K562 (cell line): ENCODE data around the gene NOTCH3.

Experiments used
- EP300 ChIP-seq: IDR thresholded peaks from 2 replicates; pipeline ENCODE4 v1.6.1; 2012; ENCODE audit warnings: low read length, improper control_type of control experiment
- FOXM1 ChIP-seq, 2 experiments: fragments of 450-650 bp in 1 of 2; sonication (generic) in 1 of 2; formaldehyde crosslinking in 1 of 2; IDR thresholded peaks; 2 replicates each; pipeline versions ENCODE4 v1.6.1 to v1.9.0; 2017 to 2022; ENCODE audit warnings: low read depth in 2 of 2, mild to moderate bottlenecking in 2 of 2, missing genetic modification reagents in 1 of 2, moderate library complexity in 1 of 2
- POLR2AphosphoS5 ChIP-seq: IDR thresholded peaks from 2 replicates; pipeline ENCODE4 v1.6.1; 2011; ENCODE audit warnings: mild to moderate bottlenecking, low read depth, low read length, moderate library complexity; ENCODE audit not compliant: control insufficient read depth, insufficient read depth
- POU5F1 ChIP-seq: fragments of 150-350 bp; IDR thresholded peaks from 2 replicates; pipeline ENCODE4 v1.6.1; 2014; ENCODE audit warnings: borderline replicate concordance, low read length, low read depth, mild to moderate bottlenecking; ENCODE audit not compliant: partially characterized antibody
- RBBP5 ChIP-seq: fragments of 200-600 bp; sonication (generic); IDR thresholded peaks from 2 replicates; pipeline ENCODE4 v1.6.1; 2012; ENCODE audit warnings: borderline replicate concordance, mild to moderate bottlenecking, low read length, control low read depth, inconsistent platforms; ENCODE audit not compliant: insufficient read depth, poor library complexity, severe bottlenecking
- RNF2 ChIP-seq: sonication (generic); IDR thresholded peaks from 2 replicates; pipeline ENCODE4 v1.6.1; 2016
- ZNF274 ChIP-seq: IDR thresholded peaks from 2 replicates; pipeline ENCODE4 v1.6.1; 2011; ENCODE audit warnings: low read depth, mild to moderate bottlenecking, low read length, moderate library complexity, borderline replicate concordance
- TF ChIP-seq, protein P1 (sequence below): sonication (generic); formaldehyde crosslinking; IDR thresholded peaks from 2 replicates; pipeline ENCODE4 v1.9.0; 2022; ENCODE audit warnings: mild to moderate bottlenecking, missing genetic modification reagents
- TF ChIP-seq, protein P2 (sequence below), 3 experiments: IDR thresholded peaks in 2 of 3; conservative IDR thresholded peaks in 1 of 3; 2 replicates each; pipeline ENCODE4 v1.5.1; 2011 to 2012; ENCODE audit warnings: low read length in 3 of 3, mild to moderate bottlenecking in 3 of 3, control low read depth in 2 of 3, improper control_type of control experiment in 1 of 3, inconsistent platforms in 1 of 3, low read depth in 1 of 3, mixed read lengths in 1 of 3, moderate library complexity in 1 of 3; ENCODE audit not compliant: insufficient read depth in 2 of 3
- TF ChIP-seq, protein P3 (sequence below): sonication (generic); formaldehyde crosslinking; IDR thresholded peaks from 2 replicates; pipeline ENCODE4 v1.5.0; 2020; ENCODE audit warnings: missing genetic modification reagents

GRCh38 chr19:15248648-15249527, 48.1 kb upstream of the NOTCH3 start:
- TF ChIP-seq POU5F1, result no peak
- TF ChIP-seq, protein P1, sequence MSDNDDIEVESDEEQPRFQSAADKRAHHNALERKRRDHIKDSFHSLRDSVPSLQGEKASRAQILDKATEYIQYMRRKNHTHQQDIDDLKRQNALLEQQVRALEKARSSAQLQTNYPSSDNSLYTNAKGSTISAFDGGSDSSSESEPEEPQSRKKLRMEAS (CRISPR knock-in tag), result no peak
- TF ChIP-seq, protein P2, sequence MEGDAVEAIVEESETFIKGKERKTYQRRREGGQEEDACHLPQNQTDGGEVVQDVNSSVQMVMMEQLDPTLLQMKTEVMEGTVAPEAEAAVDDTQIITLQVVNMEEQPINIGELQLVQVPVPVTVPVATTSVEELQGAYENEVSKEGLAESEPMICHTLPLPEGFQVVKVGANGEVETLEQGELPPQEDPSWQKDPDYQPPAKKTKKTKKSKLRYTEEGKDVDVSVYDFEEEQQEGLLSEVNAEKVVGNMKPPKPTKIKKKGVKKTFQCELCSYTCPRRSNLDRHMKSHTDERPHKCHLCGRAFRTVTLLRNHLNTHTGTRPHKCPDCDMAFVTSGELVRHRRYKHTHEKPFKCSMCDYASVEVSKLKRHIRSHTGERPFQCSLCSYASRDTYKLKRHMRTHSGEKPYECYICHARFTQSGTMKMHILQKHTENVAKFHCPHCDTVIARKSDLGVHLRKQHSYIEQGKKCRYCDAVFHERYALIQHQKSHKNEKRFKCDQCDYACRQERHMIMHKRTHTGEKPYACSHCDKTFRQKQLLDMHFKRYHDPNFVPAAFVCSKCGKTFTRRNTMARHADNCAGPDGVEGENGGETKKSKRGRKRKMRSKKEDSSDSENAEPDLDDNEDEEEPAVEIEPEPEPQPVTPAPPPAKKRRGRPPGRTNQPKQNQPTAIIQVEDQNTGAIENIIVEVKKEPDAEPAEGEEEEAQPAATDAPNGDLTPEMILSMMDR (IDR thresholded peaks at IDR 0.05 in 2 of 3, conservative IDR thresholded peaks at IDR 0.05 in 1 of 3; ENCODE audit: insufficient read depth in 2 of 3, low read depth in 1 of 3, low read length in 3 of 3), result no peak
- TF ChIP-seq, protein P3, sequence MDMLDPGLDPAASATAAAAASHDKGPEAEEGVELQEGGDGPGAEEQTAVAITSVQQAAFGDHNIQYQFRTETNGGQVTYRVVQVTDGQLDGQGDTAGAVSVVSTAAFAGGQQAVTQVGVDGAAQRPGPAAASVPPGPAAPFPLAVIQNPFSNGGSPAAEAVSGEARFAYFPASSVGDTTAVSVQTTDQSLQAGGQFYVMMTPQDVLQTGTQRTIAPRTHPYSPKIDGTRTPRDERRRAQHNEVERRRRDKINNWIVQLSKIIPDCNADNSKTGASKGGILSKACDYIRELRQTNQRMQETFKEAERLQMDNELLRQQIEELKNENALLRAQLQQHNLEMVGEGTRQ (CRISPR knock-in tag), result no peak
- no peak for TF ChIP-seq EP300
- TF ChIP-seq RNF2, result no peak
- no peak for TF ChIP-seq FOXM1 (IDR thresholded peaks at IDR 0.05; ENCODE audit: low read depth)
- no peak for TF ChIP-seq FOXM1 (CRISPR knock-in tag; IDR thresholded peaks at IDR 0.05; ENCODE audit: low read depth)
- TF ChIP-seq ZNF274, result no peak
- TF ChIP-seq POLR2AphosphoS5, result no peak
- no peak for TF ChIP-seq RBBP5
